Peyer's patch (tissue), 4 donors: ENCODE results near the gene JMY.

Experiments
- CTCF ChIP-seq, 6 experiments: fragments of 450-650 bp in 4 of 6; fragments of 200-600 bp in 2 of 6; sonication (generic) in 1 of 6; IDR thresholded peaks; one replicate each; pipeline ENCODE4 v1.5.1; 2017 to 2019; ENCODE audit warnings: antibody characterized with exemption in 6 of 6, mild to moderate bottlenecking in 3 of 6, moderate library complexity in 1 of 6
- POLR2A ChIP-seq, 2 donors: fragments of 450-650 bp; IDR thresholded peaks; one replicate each; pipeline ENCODE4 v1.5.1; 2017; ENCODE audit warnings: antibody characterized with exemption in 2 of 2, mild to moderate bottlenecking in 2 of 2, moderate library complexity in 2 of 2

GRCh38 chr5:79259383-79259782 lies 23.5 kb downstream of the JMY start:
- no peak for TF ChIP-seq CTCF (IDR thresholded peaks at IDR 0.05)
- TF ChIP-seq POLR2A (IDR thresholded peaks at IDR 0.05), result no peak
